Hepatocyte (in vitro differentiated cells): Measurements from ENCODE around the gene MAST4. TPM values are rescaled to one million over a fixed set of nuclear protein-coding genes. Genes with fewer than 3 reads are reported as not detected.
A peak's percentile ranks its signal among the peaks of the same experiment; 100 is the strongest.

Source experiments
- DNase-seq: peaks from one replicate; pipeline ENCODE4 v3.0.0-alpha.2; 2016; ENCODE audit warnings: low spot score
- H2AFZ ChIP-seq: fragments of 200-600 bp; sonication (generic); 2 replicates; pipeline ENCODE4 v1.6.0; 2016; ENCODE audit warnings: antibody characterized with exemption, mild to moderate bottlenecking
- H3K27ac ChIP-seq: fragments of 200-600 bp; sonication (generic); 2 replicates; pipeline ENCODE4 v1.5.1; 2016; ENCODE audit warnings: mild to moderate bottlenecking
- H3K27me3 ChIP-seq: fragments of 200-600 bp; sonication (generic); 2 replicates; pipeline ENCODE4 v1.6.1; 2016
- H3K36me3 ChIP-seq: fragments of 200-600 bp; sonication (generic); replicated peaks from 2 replicates; pipeline ENCODE4 v1.5.1; 2016; ENCODE audit warnings: low read depth; ENCODE audit not compliant: insufficient read depth
- H3K4me1 ChIP-seq: fragments of 200-600 bp; sonication (generic); 2 replicates; pipeline ENCODE4 v1.5.1; 2016; ENCODE audit warnings: mild to moderate bottlenecking, moderate library complexity; ENCODE audit not compliant: insufficient read depth
- H3K4me2 ChIP-seq: fragments of 200-600 bp; sonication (generic); 2 replicates; pipeline ENCODE4 v1.6.0; 2016
- H3K4me3 ChIP-seq: fragments of 200-600 bp; sonication (generic); 2 replicates; pipeline ENCODE4 v1.5.1; 2016; ENCODE audit warnings: mild to moderate bottlenecking
- H3K79me2 ChIP-seq: fragments of 200-600 bp; sonication (generic); 2 replicates; pipeline ENCODE4 v1.6.0; 2017; ENCODE audit warnings: mild to moderate bottlenecking
- H3K9me2 ChIP-seq: fragments of 200-600 bp; sonication (generic); replicated peaks from 2 replicates; pipeline ENCODE4 v1.6.0; 2017; ENCODE audit warnings: mild to moderate bottlenecking; ENCODE audit not compliant: insufficient read depth
- H3K9me3 ChIP-seq: fragments of 200-600 bp; sonication (generic); 2 replicates; pipeline ENCODE4 v1.5.1; 2016; ENCODE audit warnings: low read depth, mild to moderate bottlenecking
- H4K20me1 ChIP-seq: fragments of 200-600 bp; sonication (generic); 2 replicates; pipeline ENCODE4 v1.6.0; 2016; ENCODE audit warnings: mild to moderate bottlenecking; ENCODE audit not compliant: insufficient read depth, poor library complexity, severe bottlenecking
- EZH2 ChIP-seq: fragments of 200-600 bp; sonication (generic); IDR thresholded peaks from 2 replicates; pipeline ENCODE4 v1.6.1; 2016; ENCODE audit warnings: antibody characterized with exemption, mild to moderate bottlenecking, borderline replicate concordance
- EZH2phosphoT487 ChIP-seq: fragments of 200-600 bp; sonication (generic); IDR thresholded peaks from one replicate; pipeline ENCODE4 v1.6.1; 2018; ENCODE audit warnings: antibody characterized with exemption, mild to moderate bottlenecking, low read depth, moderate library complexity; ENCODE audit not compliant: unreplicated experiment, severe bottlenecking
- WGBS: methylation state at CpG from one replicate; pipeline ENCODE4 v1.1.6; 2016; ENCODE audit warnings: low lambda C conversion rate; ENCODE audit errors: missing lambda C conversion rate; 5-methylcytosine and 5-hydroxymethylcytosine counted together
- polyA plus RNA-seq: library from polyadenylated mRNA; unstranded; fragments of >200 nt; fragmentation: Nextera tagmentation; extraction: Ambion mirVana; gene quantifications from 2 replicates; pipeline ENCODE4 v1.2.1, GENCODE V29; 2016
- total RNA-seq: library from RNA; depleted of rRNA; stranded (reverse); fragments of >200 nt; gene quantifications from 2 replicates; pipeline ENCODE4 v1.2.3, GENCODE V29; 2014
- TF ChIP-seq, protein P1 (sequence below): fragments of 200-600 bp; sonication (generic); IDR thresholded peaks from 2 replicates; pipeline ENCODE4 v1.5.1; 2016; ENCODE audit warnings: antibody characterized with exemption, mild to moderate bottlenecking; ENCODE audit not compliant: poor library complexity

MAST4 gene
- total and polyA plus RNA-seq, 2 experiments from 2014 or later = 11.7 to 13.2 TPM

DNA sequence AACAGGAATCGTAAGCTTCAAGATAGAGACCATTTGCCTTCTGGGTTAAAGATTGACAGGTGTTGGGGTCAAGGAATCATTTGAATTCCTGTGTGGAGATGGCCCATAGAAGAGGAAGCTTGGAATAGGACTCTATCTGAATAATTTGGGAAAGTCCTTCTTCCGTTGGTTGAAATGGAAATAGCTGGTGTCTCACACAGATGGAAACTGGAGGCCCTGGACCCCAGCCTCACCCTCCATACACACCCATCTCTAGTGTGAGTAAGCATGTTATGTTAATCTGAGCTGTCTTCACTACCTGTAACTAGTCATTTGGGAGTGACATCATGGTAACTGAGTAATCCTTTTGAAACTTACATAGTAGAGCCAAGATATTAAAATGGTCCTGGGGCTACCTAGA lies 416.0 kb downstream of the MAST4 start:
- no peak overlapping the region for H3K4me3 ChIP-seq
- no peak overlapping the region for H2AFZ ChIP-seq
- no peaks in the 10 kb centered on the region for H3K9me2 ChIP-seq
- peaks cover 87% of the 10 kb centered on the region for H3K79me2 ChIP-seq
- H3K27me3 ChIP-seq = no peaks in the 10 kb centered on the region
- no peak for TF ChIP-seq EZH2phosphoT487
- TF ChIP-seq, protein P1, sequence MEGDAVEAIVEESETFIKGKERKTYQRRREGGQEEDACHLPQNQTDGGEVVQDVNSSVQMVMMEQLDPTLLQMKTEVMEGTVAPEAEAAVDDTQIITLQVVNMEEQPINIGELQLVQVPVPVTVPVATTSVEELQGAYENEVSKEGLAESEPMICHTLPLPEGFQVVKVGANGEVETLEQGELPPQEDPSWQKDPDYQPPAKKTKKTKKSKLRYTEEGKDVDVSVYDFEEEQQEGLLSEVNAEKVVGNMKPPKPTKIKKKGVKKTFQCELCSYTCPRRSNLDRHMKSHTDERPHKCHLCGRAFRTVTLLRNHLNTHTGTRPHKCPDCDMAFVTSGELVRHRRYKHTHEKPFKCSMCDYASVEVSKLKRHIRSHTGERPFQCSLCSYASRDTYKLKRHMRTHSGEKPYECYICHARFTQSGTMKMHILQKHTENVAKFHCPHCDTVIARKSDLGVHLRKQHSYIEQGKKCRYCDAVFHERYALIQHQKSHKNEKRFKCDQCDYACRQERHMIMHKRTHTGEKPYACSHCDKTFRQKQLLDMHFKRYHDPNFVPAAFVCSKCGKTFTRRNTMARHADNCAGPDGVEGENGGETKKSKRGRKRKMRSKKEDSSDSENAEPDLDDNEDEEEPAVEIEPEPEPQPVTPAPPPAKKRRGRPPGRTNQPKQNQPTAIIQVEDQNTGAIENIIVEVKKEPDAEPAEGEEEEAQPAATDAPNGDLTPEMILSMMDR = no peak
- TF ChIP-seq EZH2 = no peak
- no peaks in the 10 kb centered on the region for H3K36me3 ChIP-seq
- no peaks in the 10 kb centered on the region for H3K9me3 ChIP-seq
- H3K27ac ChIP-seq = peak overlapping the region; percentile 83
- DNase-seq = no peak
- peaks cover 53% of the 10 kb centered on the region for H3K4me1 ChIP-seq
- WGBS = 76% methylated on average over 2 of the region's 2 CpGs
- no peaks in the 10 kb centered on the region for H4K20me1 ChIP-seq
- peak overlapping the region; percentile 52 for H3K4me2 ChIP-seq

DNA sequence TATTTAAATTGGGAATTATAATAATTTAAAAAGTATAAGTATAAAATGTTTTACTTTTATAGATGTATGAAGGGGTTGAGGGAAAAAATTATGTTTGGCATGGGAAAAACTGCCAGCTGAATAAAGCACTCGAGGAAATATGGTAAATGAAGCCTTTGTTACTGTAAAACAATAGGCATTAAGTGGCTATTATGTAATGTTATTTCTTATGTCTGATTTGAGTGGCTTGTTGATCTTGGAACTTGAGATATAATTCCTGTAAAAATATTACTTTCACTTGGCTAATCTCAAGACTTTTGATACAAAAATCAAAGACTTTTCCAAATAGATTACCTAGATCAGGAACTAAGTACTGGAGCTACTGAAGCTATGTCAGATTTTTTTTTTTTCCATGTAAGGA lies 417.5 kb downstream of the MAST4 start:
- no peak for DNase-seq
- Histone ChIP-seq H3K36me3 (no peaks in the 10 kb centered on the region), H3K9me2 (no peaks in the 10 kb centered on the region), H3K4me2 (no peak overlapping the region), H3K27ac (no peak overlapping the region), H3K79me2 (peaks cover 85% of the 10 kb centered on the region), H2AFZ (no peak overlapping the region), H3K27me3 (no peaks in the 10 kb centered on the region), H4K20me1 (no peaks in the 10 kb centered on the region), H3K4me3 (no peak overlapping the region), H3K4me1 (peaks cover 53% of the 10 kb centered on the region), H3K9me3 (no peaks in the 10 kb centered on the region)
- 86% methylated on average over 1 of the region's 1 CpG for WGBS
- TF ChIP-seq EZH2phosphoT487 (no peak), EZH2 (no peak)
- TF ChIP-seq, protein P1 = no peak

DNA sequence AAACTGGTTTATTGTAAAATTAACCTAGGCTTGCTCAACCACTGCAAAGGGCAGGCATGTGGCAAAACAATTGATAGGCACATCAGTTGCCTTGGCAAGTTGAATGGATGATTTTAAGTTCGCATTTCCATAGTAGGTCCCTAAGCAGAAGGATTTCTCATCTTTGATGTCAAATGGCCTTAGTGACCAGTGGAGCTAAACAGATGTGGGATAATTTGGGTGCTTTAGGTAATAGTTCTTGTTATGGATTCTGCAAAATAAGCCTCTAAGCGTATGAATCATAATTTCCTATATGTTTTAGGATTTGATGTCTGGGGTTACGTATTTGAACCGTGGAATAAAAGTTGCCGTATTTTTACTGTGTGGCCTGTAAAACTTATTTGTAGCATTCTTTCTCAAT lies 418.0 kb downstream of the MAST4 start:
- Histone ChIP-seq H3K27ac (peak overlapping the region; percentile 89), H2AFZ (no peak overlapping the region), H3K4me2 (no peak overlapping the region), H3K79me2 (peaks cover 86% of the 10 kb centered on the region), H3K9me3 (no peaks in the 10 kb centered on the region), H3K27me3 (no peaks in the 10 kb centered on the region), H3K4me3 (no peak overlapping the region), H3K36me3 (no peaks in the 10 kb centered on the region), H4K20me1 (no peaks in the 10 kb centered on the region), H3K4me1 (peaks cover 52% of the 10 kb centered on the region), H3K9me2 (no peaks in the 10 kb centered on the region)
- TF ChIP-seq EZH2phosphoT487 = no peak
- TF ChIP-seq EZH2 = no peak
- TF ChIP-seq, protein P1 = no peak
- 94% methylated on average over 5 of the region's 5 CpGs for WGBS
- DNase-seq = no peak

DNA sequence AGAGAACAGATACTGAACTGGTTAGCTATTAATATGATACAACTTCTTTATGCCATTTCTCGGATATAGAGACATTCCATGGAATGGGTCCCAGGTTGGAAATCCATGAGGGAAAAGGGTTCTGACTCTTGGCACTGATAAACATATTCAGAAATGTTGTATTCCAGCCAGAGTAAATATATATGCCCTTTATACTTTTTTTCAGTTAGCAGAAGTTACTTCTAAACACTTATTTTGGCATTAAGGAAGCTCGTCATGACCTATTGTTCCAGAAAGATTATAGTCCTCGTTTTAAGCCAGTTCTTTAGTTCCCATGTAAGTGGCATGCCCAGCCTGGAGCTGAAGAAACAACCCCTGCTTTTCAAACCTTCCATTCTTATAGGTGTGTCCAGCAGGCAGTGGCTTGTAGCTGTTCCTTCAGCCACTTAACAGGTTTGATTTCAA lies 418.8 kb downstream of the MAST4 start:
- peak overlapping the region; percentile 13 for H2AFZ ChIP-seq
- no peaks in the 10 kb centered on the region for H3K9me2 ChIP-seq
- no peaks in the 10 kb centered on the region for H3K9me3 ChIP-seq
- TF ChIP-seq EZH2 = no peak
- TF ChIP-seq EZH2phosphoT487 = no peak
- TF ChIP-seq, protein P1 = no peak
- no peaks in the 10 kb centered on the region for H3K36me3 ChIP-seq
- no peaks in the 10 kb centered on the region for H3K27me3 ChIP-seq
- peaks cover 46% of the 10 kb centered on the region for H3K4me1 ChIP-seq
- WGBS = 56% methylated on average over 3 of the region's 3 CpGs
- H3K79me2 ChIP-seq = peaks cover 86% of the 10 kb centered on the region
- peak overlapping the region; percentile 65 for H3K4me2 ChIP-seq
- H3K4me3 ChIP-seq = no peak overlapping the region
- no peaks in the 10 kb centered on the region for H4K20me1 ChIP-seq
- DNase-seq = no peak
- H3K27ac ChIP-seq = peak overlapping the region; percentile 89
